Activated CD8-positive, alpha-beta memory T cell treated with anti-CD3 and anti-CD28 coated beads, Interleukin-2, amount 10 ng/mL, durations not matched to agents 7 days and 5 days (primary cell): Measurements from ENCODE around the gene DUSP7. TPM values are rescaled to one million over a fixed set of nuclear protein-coding genes. Genes with fewer than 3 reads are reported as not detected.

ENCODE experiments used
- ATAC-seq: fragments of 150-1000 bp; cut with Tn5 transposase; one replicate; pipeline ENCODE4 v1.10.0; 2021; ENCODE audit warnings: moderate library complexity
- CTCF ChIA-PET: fragments of 350-600 bp; sonication (Branson Sonifier 250); formaldehyde crosslinking; loops from one replicate; lab custom pipeline; 2021; ENCODE audit warnings: antibody characterized with exemption; lab: Charles Lee
- DNase-seq: peaks from one replicate; pipeline ENCODE4 v3.0.0-alpha.2; 2020
- H3K27ac Mint-ChIP-seq: one replicate; pipeline ENCODE4 v1.8.0; 2021; ENCODE audit warnings: mild to moderate bottlenecking, mixed read lengths
- H3K27me3 Mint-ChIP-seq: one replicate; pipeline ENCODE4 v1.8.0; 2021; ENCODE audit warnings: mixed read lengths
- H3K36me3 Mint-ChIP-seq: one replicate; pipeline ENCODE4 v1.8.0; 2021; ENCODE audit warnings: mild to moderate bottlenecking, mixed read lengths
- H3K4me1 Mint-ChIP-seq: one replicate; pipeline ENCODE4 v1.8.0; 2021; ENCODE audit warnings: mixed read lengths
- H3K4me3 Mint-ChIP-seq: one replicate; pipeline ENCODE4 v1.8.0; 2021; ENCODE audit warnings: mild to moderate bottlenecking, moderate library complexity, mixed read lengths
- H3K9me3 Mint-ChIP-seq: one replicate; pipeline ENCODE4 v1.8.0; 2022; ENCODE audit warnings: low read depth, mixed read lengths
- total RNA-seq, 2 experiments: library from RNA; stranded (reverse); gene quantifications; one replicate each; pipeline ENCODE4 v1.2.3, GENCODE V29; 2021

The DUSP7 gene
- total RNA-seq, 2 experiments from 2014 or later = 24.2 to 29.3 TPM

DNA sequence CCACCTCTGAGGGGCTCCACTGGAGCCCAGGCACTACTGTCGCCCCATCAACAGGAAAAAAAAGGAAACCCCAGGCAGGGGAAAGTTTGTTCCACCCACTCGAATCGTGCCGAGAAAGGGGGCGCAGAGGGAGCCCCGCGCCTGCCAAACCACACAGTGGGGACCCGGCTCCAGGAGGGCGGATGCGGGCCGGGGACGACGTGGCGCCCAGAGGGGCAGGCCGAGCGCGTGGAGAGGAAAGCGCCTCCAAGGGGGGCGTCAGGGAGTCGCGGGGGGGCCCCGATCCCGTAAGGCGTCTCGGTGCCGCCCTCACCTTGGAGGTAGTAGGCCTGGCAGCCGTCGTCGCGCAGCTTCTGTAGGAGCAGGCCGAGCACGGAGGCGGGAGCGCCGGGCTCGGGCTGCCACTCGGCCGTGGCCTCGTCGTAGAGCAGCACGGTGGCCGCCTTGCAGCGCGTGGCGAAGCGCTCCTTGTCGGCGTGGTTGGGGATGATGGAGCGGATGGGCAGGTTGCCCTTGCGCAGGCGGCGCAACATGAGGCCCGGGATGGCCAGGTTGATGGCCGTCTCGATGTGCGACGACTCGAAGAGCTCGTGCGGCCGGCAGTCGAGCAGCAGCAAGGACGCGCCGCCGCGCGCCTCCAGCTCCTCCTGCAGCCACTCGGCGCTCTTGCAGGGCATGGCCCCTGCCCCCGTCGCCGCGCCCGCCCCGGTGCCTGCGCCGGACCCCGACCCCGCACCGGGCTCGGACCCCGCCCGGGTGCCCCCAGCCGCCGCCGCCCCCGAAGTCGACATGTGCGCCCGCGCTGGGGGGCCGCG lies 627 bp downstream of the DUSP7 start:
- no peaks in the 10 kb centered on the region for H3K27me3 Mint-ChIP-seq
- peaks cover 16% of the 10 kb centered on the region for H3K36me3 Mint-ChIP-seq
- H3K4me1 Mint-ChIP-seq = peaks cover 38% of the 10 kb centered on the region
- ATAC-seq = peak; percentile 22
- peak; percentile 66 for DNase-seq
- peak overlapping the region; percentile 87 for H3K4me3 Mint-ChIP-seq
- H3K9me3 Mint-ChIP-seq = no peaks in the 10 kb centered on the region
- H3K27ac Mint-ChIP-seq = peak overlapping the region; percentile 87
- CTCF ChIA-PET = interaction anchor here (0.9 to 8.7 kb wide), 15 partner anchors 19 to 666 kb away, joined by 3 to 105 read pairs (median 6); partner anchors contain the start of genes ABHD14A, ABHD14B, ACY1 and PARP3

DNA sequence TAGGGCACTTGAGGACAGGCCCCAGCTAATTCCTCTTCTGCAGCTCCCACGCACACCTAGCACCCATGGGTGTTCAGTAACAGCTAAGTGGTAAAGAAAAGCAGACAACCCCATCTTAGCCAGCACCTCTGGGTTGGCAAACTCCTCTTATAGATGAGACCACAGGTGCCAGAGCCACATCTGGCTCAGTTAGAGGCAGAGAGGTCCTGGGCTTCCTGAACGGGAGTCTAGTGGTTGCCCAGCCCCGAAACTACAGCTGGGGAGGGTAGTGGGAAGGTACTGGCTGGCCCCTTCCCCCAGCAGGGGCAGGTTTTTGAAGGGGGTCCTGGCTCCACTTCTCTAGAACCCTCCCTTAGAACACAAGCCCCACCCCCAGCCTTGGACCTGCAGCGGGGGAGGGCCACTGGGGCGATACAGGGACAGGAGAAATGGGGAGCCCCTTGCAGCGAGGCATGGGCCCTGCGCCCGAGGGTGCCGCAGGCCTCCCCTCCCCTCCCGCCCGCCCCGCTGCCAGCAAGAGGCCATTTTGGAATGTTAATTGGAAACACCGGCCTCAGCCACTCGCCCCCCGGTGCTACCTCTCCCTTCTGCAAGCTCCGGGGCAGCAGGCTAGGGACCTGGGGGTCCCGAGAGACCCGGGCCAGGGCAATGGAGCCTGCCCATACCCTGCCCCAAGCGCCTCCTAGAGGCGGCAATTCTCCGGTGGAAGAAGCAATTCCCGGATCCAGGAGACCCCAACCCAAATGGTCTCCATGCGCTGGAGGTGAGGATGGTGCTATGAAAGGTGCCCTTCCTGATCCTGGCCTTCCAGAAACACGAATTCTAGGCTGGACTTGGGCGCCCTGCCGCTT lies 1.5 kb downstream of the DUSP7 start:
- CTCF ChIA-PET = interaction anchor here (0.6 to 8.7 kb wide), 15 partner anchors 7 to 227 kb away, joined by 3 to 105 read pairs (median 8); partner anchors contain the start of genes ABHD14B, PARP3, POC1A and RPL29
- H3K4me3 Mint-ChIP-seq = peak overlapping the region; percentile 87
- no peaks in the 10 kb centered on the region for H3K27me3 Mint-ChIP-seq
- ATAC-seq = no peak
- DNase-seq = peak; percentile 50
- peaks cover 24% of the 10 kb centered on the region for H3K36me3 Mint-ChIP-seq
- H3K27ac Mint-ChIP-seq = peak overlapping the region; percentile 88
- H3K4me1 Mint-ChIP-seq = peaks cover 40% of the 10 kb centered on the region
- H3K9me3 Mint-ChIP-seq = no peaks in the 10 kb centered on the region

DNA sequence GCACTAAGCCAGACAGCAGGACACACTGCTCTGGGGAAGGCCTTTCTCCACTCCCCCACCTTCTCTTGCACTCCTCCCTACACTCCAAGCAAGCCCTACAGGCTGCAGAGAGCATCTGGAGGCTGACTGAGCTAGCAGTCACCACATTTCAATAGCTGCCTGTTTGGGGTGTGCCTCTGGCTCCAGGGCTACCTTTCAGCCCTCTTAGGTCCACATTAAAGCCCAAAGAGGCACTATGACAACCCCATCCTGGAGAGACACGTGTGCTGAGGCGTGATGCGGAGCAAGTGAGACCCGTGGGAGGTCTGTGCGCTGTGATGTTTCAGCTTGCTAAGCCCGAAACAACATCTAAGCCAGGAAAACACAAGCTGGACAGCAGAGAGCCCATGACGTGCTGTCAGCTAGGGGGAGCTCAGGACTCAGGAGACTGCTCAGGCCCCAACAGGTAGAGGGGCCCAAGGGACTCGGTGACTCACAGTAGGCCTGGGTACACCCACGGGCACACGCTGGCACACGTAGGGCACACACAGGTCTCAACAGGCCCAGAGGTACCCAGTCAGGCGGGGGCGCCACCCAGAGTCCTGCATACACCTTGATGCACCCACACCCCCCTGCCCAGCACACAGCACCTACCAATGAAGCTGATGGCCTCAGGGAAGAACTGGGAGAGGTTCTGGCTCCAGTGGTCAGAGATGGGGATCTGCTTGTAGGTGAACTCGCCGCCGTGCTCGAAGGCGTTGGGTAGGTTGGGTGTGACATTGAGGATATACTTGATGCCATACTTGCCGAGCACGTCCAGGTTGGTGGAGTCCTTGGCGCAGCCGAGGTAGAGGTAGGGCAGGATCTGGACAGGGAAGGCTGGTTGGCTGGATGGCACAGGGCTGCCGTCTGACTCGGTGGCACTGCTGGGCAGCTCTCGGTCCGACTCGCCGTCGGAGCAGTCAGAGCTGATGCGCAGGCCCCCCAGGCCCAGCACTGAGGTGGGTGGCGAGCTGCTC lies 2.8 kb downstream of the DUSP7 start:
- Mint-ChIP-seq H3K27ac (peak overlapping the region; percentile 88), H3K36me3 (peaks cover 25% of the 10 kb centered on the region), H3K9me3 (no peaks in the 10 kb centered on the region), H3K4me3 (peak overlapping the region; percentile 87), H3K27me3 (no peaks in the 10 kb centered on the region), H3K4me1 (peaks cover 40% of the 10 kb centered on the region)
- CTCF ChIA-PET = interaction anchor here (0.6 to 8.7 kb wide), 29 partner anchors 9 to 395 kb away, joined by 3 to 105 read pairs (median 5); partner anchors contain the start of genes ABHD14B, PARP3, POC1A and RPL29
- peak; percentile 65 for DNase-seq
- peak; percentile 14 for ATAC-seq

DNA sequence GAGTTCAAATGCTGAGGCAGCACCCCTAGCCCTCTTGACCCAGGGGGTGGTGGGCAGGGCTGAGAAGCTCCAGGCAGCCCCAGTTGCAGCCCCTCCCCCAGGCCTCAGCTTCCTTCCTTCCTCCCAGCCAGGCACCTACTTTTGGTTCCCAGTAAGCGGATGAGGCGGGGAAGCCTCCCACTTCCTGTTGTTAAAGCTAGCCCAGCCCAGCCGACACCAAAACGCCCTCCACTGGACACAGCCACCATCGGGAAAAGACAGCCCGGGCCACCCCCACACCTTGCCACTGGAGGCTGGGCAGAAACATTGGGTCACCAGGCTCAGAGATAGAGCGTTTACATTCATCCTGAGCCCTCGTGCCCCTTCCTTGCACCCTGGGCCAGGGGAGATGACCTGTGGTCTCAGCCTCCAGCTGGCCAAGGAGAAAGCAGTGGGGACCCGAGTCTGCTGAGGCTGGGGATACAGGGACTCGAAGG lies 3.5 kb downstream of the DUSP7 start:
- peak; percentile 75 for DNase-seq
- CTCF ChIA-PET = interaction anchor here (0.8 to 8.7 kb wide), 28 partner anchors 9 to 395 kb away, joined by 3 to 105 read pairs (median 5); partner anchors contain the start of genes ABHD14B, ACY1, PARP3 and POC1A
- Mint-ChIP-seq H3K4me3 (peak overlapping the region; percentile 87), H3K27me3 (no peaks in the 10 kb centered on the region), H3K9me3 (no peaks in the 10 kb centered on the region), H3K27ac (peak overlapping the region; percentile 88), H3K36me3 (peaks cover 25% of the 10 kb centered on the region), H3K4me1 (peaks cover 39% of the 10 kb centered on the region)
- ATAC-seq = no peak

DNA sequence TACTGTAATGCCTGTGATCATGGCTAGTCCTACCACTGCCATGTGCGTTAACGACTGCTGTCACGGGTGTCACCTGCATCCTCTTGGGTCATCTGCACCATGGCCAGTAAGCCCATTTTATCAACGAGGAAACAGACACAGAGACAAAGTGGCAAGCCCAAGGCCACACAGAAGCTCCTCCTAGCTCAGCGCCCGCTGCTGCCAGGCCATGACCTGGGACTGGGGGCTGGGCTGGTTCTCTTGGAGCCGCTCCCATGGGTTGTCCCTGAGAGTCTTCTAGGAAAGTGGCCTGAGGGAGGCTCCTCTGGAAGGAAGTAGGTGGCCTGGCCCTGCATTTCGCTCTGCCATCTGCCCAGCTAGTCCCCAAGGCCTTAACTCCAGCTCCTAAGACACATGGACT lies 4.9 kb downstream of the DUSP7 start:
- H3K4me3 Mint-ChIP-seq = no peak overlapping the region
- H3K4me1 Mint-ChIP-seq = peaks cover 36% of the 10 kb centered on the region
- CTCF ChIA-PET = interaction anchor here (0.9 to 8.7 kb wide), 5 partner anchors 49 to 180 kb away, joined by 3 to 105 read pairs (median 19); partner anchors contain the start of gene ACY1
- ATAC-seq (no peak), DNase-seq (no peak)
- H3K27ac Mint-ChIP-seq = peak overlapping the region; percentile 88
- H3K27me3 Mint-ChIP-seq = no peaks in the 10 kb centered on the region
- no peaks in the 10 kb centered on the region for H3K9me3 Mint-ChIP-seq
- H3K36me3 Mint-ChIP-seq = peaks cover 25% of the 10 kb centered on the region

DNA sequence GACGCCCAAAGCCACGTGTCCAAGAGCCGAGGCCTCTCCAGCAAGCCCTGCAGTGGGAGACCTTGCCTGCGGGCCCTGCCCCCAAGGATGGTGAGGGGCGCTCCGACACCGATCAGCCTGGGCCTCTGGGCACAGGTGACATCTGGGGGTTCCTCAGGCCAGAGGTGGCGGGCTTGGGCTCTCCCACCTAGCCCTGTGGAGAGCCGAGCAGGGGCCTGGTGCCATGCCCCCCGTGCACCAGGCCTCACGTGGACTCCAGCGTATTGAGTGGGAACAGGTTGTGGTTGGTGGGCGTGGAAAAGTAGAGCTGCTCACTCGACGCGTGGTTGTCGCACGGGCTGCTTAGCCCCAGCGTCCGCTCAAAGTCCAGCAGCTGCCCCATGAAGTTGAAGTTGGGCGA lies 5.8 kb downstream of the DUSP7 start:
- Mint-ChIP-seq H3K27ac (no peak overlapping the region), H3K27me3 (no peaks in the 10 kb centered on the region), H3K4me1 (peaks cover 36% of the 10 kb centered on the region), H3K9me3 (no peaks in the 10 kb centered on the region), H3K36me3 (peaks cover 23% of the 10 kb centered on the region), H3K4me3 (no peak overlapping the region)
- CTCF ChIA-PET = no interaction called here
- DNase-seq (no peak), ATAC-seq (no peak)

DNA sequence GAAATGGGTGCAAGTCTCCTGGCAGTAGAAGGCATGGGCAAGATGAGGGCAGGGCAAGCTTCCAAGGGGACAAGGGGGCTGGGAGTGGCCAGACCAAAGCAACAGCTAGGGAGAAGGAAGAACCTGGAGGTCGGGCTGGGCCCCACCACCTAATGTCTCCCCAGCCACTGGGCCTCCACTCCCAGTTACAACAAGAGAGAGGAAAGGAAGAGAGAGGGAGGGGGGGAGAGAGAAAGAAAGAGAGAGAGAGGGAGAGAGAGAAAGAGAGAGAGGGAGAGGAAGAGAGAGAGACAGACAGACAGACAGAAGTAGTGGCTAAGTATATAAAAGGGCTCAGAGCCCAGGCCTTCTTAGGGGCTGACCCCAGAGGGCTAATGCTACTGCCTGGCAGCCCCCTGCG lies 6.9 kb downstream of the DUSP7 start:
- no peak overlapping the region for H3K27ac Mint-ChIP-seq
- H3K4me3 Mint-ChIP-seq = no peak overlapping the region
- CTCF ChIA-PET = no interaction called here
- no peaks in the 10 kb centered on the region for H3K27me3 Mint-ChIP-seq
- no peaks in the 10 kb centered on the region for H3K9me3 Mint-ChIP-seq
- DNase-seq = no peak
- no peak for ATAC-seq
- H3K36me3 Mint-ChIP-seq = peaks cover 23% of the 10 kb centered on the region
- H3K4me1 Mint-ChIP-seq = peaks cover 34% of the 10 kb centered on the region

DNA sequence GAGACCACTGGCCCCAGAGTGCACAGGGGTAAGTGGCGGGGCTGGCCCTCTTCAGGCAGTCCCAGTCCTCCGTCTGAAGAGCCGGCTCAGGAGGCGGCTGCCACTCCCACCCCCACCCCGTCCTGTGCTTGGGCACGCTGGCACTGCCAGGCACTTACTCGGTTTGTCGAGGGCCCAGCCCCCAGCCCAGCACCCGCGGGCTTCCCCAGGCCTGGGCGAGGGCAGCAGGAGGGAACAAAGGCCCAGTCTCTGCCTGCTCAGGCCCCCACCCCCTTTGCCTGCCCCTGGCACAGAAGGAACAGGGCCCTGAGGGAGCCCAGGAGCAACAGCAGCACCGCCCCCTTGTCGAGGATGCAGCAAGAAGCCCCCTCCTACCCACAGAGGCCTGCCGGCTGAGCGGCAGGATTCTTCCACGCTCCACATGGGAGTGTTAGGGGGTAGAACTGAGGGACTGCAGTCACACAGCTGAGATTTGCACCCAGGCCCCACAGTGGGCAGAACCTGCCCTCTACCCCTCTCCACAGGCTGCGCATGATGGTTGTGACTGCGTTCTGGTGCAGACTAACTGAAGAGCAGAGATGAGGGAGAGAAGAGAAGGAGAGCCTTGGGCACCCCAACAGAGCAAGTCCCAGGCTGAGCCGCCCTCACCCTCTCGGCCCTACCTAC lies 8.9 kb downstream of the DUSP7 start:
- no peak for ATAC-seq
- peaks cover 13% of the 10 kb centered on the region for H3K4me1 Mint-ChIP-seq
- no peak for DNase-seq
- CTCF ChIA-PET = no interaction called here
- H3K9me3 Mint-ChIP-seq = no peaks in the 10 kb centered on the region
- H3K4me3 Mint-ChIP-seq = no peak overlapping the region
- no peaks in the 10 kb centered on the region for H3K27me3 Mint-ChIP-seq
- no peak overlapping the region for H3K27ac Mint-ChIP-seq
- peaks cover 17% of the 10 kb centered on the region for H3K36me3 Mint-ChIP-seq

DNA sequence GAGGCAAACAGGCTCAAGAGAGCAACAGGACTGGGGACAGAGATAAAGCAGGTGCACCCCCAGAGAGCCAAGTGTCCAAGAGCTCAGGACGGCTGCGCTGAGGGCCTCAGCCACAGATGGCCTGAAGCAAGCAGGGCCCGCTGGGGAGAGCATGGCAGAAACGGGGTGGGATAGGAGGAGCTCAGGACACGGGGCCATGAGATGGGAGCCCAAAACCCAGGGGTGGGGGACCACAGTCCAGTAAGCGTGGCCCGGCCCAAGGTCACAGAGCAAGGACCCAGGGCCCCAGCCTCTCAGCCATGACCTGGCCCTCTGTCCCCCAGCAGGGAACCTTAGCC lies 9.5 kb downstream of the DUSP7 start:
- DNase-seq = no peak
- Mint-ChIP-seq H3K4me3 (no peak overlapping the region), H3K27me3 (no peaks in the 10 kb centered on the region), H3K27ac (no peak overlapping the region), H3K9me3 (no peaks in the 10 kb centered on the region), H3K36me3 (peaks cover 15% of the 10 kb centered on the region), H3K4me1 (peaks cover 7% of the 10 kb centered on the region)
- CTCF ChIA-PET = no interaction called here
- ATAC-seq = no peak

DNA sequence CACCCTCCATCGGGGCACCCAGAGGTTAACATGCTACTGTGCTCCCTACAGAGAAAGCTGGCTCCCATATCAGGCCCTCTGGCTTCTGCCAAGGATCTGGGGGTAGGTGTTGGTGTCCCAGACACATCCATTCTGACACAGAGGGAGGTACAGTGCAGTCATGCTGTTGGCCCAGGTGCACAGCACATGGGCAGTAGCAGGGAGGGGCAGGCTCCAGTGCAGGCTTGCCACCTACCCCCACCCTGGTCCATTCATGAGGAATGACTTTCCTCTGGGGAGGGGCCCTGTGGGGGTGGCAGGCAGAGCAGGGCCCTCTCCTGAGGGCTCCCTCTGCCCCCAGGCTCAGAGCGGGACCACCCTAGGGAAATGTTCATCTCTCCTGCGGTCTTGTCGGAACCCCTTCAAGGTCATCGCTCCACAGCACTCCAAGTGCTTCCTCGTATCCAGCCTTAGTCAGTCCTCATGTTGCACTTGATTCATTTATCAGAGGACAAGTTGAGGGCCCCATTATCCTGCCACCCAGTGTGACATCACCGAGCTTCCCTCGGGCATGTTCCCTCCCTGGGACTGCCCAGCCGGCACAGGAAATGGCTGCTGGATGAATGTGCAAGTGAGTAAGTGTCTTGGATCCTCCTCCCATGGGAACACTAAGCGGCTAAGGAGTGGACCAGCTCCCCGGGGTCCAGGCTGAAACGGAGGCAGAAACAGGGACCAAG lies 10.0 kb downstream of the DUSP7 start:
- H3K4me1 Mint-ChIP-seq = peaks cover 4% of the 10 kb centered on the region
- DNase-seq = no peak
- no peaks in the 10 kb centered on the region for H3K27me3 Mint-ChIP-seq
- no peaks in the 10 kb centered on the region for H3K9me3 Mint-ChIP-seq
- H3K36me3 Mint-ChIP-seq = peaks cover 12% of the 10 kb centered on the region
- H3K27ac Mint-ChIP-seq = peak overlapping the region; percentile 21
- ATAC-seq = no peak
- H3K4me3 Mint-ChIP-seq = no peak overlapping the region
- CTCF ChIA-PET = no interaction called here

DNA sequence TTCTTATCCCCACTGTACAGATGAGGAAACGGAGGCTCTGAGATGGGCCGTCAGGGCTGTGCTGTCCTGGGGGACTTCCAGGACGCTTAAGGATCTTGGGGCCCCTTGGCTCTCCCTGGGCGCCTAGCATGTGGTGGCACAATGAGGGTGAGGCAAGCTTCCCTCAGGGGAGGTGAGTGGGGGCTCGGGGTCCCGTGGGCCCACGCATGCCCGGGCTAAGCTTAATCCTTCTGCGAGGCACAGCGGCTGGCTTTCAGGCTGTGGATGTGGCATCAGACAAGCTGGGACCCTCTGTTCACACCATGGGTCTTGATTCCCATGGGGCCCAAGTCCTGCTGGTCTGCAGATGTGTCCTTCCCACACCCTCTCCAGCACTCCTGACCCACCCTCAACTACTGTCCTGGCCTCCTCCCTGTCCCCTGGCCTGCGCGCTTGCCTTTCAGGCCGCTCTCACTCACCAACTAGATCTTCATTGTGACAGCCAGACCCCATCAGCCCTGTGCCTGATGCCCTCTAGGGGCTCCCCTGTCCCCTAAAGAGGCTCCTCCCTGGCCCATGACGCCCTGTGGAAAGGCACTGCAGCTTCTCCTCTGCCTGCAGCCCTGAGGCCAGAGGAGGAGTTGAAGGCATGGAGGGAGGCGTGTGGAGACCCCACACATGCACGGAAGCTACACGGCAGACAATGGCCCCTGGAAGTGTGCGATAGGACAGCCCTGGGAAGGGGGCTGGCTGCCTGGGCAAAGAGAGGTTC lies 11.3 kb downstream of the DUSP7 start:
- peaks cover 3% of the 10 kb centered on the region for H3K36me3 Mint-ChIP-seq
- no peak for DNase-seq
- CTCF ChIA-PET = no interaction called here
- H3K27me3 Mint-ChIP-seq = no peaks in the 10 kb centered on the region
- no peaks in the 10 kb centered on the region for H3K9me3 Mint-ChIP-seq
- peak; percentile 17 for ATAC-seq
- H3K4me1 Mint-ChIP-seq = no peaks in the 10 kb centered on the region
- no peak overlapping the region for H3K27ac Mint-ChIP-seq
- no peak overlapping the region for H3K4me3 Mint-ChIP-seq
